ENCODE results near the gene FAM110C. TPM values are rescaled to one million over a fixed set of nuclear protein-coding genes. Genes with fewer than 3 reads are reported as not detected.
"Not testable (repeated sequence)": the region's sequence is repeated elsewhere in the genome, so short reads cannot be mapped to it uniquely, and the experiment has no call there.

Gene FAM110C
- polyA plus RNA-seq, 1 donor (not counting 4 experiments of a cell fraction or from before 2014, with no cell fraction given): 38.0 TPM

GRCh38 chr2:19505-19904 is 26.8 kb downstream of the FAM110C start:
- no peak overlapping the region for H3K4me3 ChIP-seq (ENCODE audit: control insufficient read depth in 2 of 3, extremely low read depth in 1 of 3, insufficient read depth in 2 of 3, low read depth in 1 of 3, low read length in 3 of 3)
- H3K79me2 ChIP-seq (ENCODE audit: control insufficient read depth, insufficient read depth, low read length): no peaks in the 10 kb centered on the region
- no peak overlapping the region for H3K27ac ChIP-seq (ENCODE audit: control insufficient read depth, insufficient read depth, low read length)
- H3K27me3 ChIP-seq (ENCODE audit: control insufficient read depth, extremely low read depth, insufficient read depth, low read length): no peaks in the 10 kb centered on the region
- TF ChIP-seq EZH2 (IDR thresholded peaks at IDR 0.05; ENCODE audit: low read length): no peak
- TF ChIP-seq, protein P1, sequence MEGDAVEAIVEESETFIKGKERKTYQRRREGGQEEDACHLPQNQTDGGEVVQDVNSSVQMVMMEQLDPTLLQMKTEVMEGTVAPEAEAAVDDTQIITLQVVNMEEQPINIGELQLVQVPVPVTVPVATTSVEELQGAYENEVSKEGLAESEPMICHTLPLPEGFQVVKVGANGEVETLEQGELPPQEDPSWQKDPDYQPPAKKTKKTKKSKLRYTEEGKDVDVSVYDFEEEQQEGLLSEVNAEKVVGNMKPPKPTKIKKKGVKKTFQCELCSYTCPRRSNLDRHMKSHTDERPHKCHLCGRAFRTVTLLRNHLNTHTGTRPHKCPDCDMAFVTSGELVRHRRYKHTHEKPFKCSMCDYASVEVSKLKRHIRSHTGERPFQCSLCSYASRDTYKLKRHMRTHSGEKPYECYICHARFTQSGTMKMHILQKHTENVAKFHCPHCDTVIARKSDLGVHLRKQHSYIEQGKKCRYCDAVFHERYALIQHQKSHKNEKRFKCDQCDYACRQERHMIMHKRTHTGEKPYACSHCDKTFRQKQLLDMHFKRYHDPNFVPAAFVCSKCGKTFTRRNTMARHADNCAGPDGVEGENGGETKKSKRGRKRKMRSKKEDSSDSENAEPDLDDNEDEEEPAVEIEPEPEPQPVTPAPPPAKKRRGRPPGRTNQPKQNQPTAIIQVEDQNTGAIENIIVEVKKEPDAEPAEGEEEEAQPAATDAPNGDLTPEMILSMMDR (optimal IDR thresholded peaks at IDR 0.05 in 1 of 3, IDR thresholded peaks at IDR 0.05 in 1 of 3, conservative IDR thresholded peaks at IDR 0.05 in 1 of 3; ENCODE audit: extremely low read depth in 1 of 3, insufficient read depth in 2 of 3, low read length in 3 of 3): no peak
- H3K4me2 ChIP-seq (ENCODE audit: control insufficient read depth, extremely low read depth, insufficient read depth, low read depth, low read length): no peak overlapping the region
- no peak overlapping the region for H2AFZ ChIP-seq (ENCODE audit: control insufficient read depth, low read length)
- H3K9ac ChIP-seq (ENCODE audit: control insufficient read depth, extremely low read depth, insufficient read depth, low read length): no peak overlapping the region
- no peaks in the 10 kb centered on the region for H3K9me3 ChIP-seq (ENCODE audit: control insufficient read depth, low read depth, low read length)
- no peak for DNase-seq (ENCODE audit: low read depth, low spot score)
- no peaks in the 10 kb centered on the region for H4K20me1 ChIP-seq (ENCODE audit: control insufficient read depth, extremely low read depth, insufficient read depth, low read length)
- no peak for FAIRE-seq
- H3K4me1 ChIP-seq (ENCODE audit: control insufficient read depth, extremely low read depth, insufficient read depth, low read length): no peaks in the 10 kb centered on the region
- no peaks in the 10 kb centered on the region for H3K36me3 ChIP-seq (ENCODE audit: control insufficient read depth in 2 of 2, extremely low read depth in 1 of 2, insufficient read depth in 2 of 2, low read length in 2 of 2)
- no peaks in the 10 kb centered on the region for H3K9me1 ChIP-seq (ENCODE audit: control insufficient read depth, extremely low read depth, insufficient read depth, low read length)
- dilution Hi-C loops (cut with MboI; ENCODE audit: extremely low pct_ligation_motif_present, low sequenced_read_pairs): no loop called here

DNA sequence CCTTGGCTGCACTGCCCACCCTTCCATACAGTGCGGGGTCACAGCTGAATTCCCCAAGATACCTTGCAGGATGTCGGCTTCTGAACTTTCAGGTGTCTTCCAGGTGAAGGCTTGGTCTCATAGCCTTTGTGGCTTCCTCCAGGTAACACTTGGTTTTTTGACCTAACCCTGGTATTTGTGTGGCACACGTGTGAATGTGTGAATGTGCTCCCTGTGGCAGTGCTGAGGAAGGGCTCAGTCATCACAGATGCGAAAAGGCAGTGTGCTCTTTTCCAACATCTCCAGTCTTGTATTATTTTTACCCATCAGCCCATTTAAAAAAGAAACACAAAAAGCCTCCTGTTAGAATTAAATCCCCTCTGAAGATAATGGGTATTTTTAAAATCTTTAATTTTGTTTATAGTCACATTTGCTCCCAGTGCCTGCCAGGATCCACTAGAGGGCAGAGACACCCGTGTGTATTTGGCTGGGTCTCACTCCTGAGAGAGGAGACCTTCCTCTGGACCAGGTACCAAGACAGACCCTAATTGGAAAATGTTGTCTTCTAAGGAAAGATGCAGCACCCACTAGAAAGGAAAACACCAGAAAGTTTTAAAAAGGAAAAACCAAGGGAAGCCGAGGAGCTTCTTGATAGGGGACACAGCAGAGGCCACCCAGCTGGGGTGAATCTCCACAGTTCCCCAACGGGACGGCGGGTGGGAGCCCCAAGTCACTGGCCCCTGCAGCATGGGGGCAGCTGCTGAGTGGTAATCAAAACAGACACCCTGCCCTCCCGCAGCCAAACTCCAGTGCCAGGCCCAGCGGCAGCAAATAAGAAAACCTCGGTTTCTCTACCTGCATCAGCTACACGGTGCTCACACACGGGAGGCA is 27.7 kb downstream of the FAM110C start:
- no peaks in the 10 kb centered on the region for H3K79me2 ChIP-seq (ENCODE audit: control insufficient read depth, insufficient read depth, low read length)
- dilution Hi-C loops (cut with MboI; ENCODE audit: extremely low pct_ligation_motif_present, low sequenced_read_pairs): no loop called here
- FAIRE-seq: peak; percentile 49

DNA sequence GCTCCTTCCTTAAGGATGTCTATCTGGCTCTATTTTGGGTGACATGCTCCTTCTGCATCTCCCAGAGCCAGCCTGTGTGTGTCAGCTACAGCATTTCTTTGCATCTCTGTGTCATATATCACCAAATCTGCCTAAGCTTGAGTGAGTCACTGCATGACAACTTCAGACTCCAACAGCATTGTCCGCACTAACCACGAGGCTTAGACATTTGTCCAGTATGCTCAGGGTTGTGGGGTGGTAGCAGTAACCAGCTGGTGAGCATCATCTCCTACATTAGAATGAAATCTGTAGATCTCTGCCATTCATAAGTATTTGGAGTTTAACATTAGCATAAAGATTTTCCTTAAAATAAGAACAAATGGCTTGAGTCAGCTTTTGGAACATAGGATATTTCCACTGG is 30.4 kb downstream of the FAM110C start:
- dilution Hi-C loops (cut with MboI; ENCODE audit: extremely low pct_ligation_motif_present, low sequenced_read_pairs); H3K27me3 ChIP-seq (ENCODE audit: control insufficient read depth, extremely low read depth, insufficient read depth, low read length); H3K4me2 ChIP-seq (ENCODE audit: control insufficient read depth, extremely low read depth, insufficient read depth, low read depth, low read length); H3K9ac ChIP-seq (ENCODE audit: control insufficient read depth, extremely low read depth, insufficient read depth, low read length); H2AFZ ChIP-seq (ENCODE audit: control insufficient read depth, low read length); H3K9me1 ChIP-seq (ENCODE audit: control insufficient read depth, extremely low read depth, insufficient read depth, low read length); H3K27ac ChIP-seq (ENCODE audit: control insufficient read depth, insufficient read depth, low read length); H4K20me1 ChIP-seq (ENCODE audit: control insufficient read depth, extremely low read depth, insufficient read depth, low read length); H3K9me3 ChIP-seq (ENCODE audit: control insufficient read depth, low read depth, low read length); H3K79me2 ChIP-seq (ENCODE audit: control insufficient read depth, insufficient read depth, low read length); H3K4me1 ChIP-seq (ENCODE audit: control insufficient read depth, extremely low read depth, insufficient read depth, low read length); H3K36me3 ChIP-seq (ENCODE audit: control insufficient read depth in 2 of 2, extremely low read depth in 1 of 2, insufficient read depth in 2 of 2, low read length in 2 of 2); H3K4me3 ChIP-seq (ENCODE audit: control insufficient read depth in 2 of 3, extremely low read depth in 1 of 3, insufficient read depth in 2 of 3, low read depth in 1 of 3, low read length in 3 of 3); DNase-seq (ENCODE audit: low read depth, low spot score): not testable (repeated sequence)
- peak; percentile 5 for FAIRE-seq

More for the DNA sequence above, 27.7 kb downstream of the FAM110C start:
- no peak for DNase-seq (ENCODE audit: low read depth, low spot score)
- H3K27me3 ChIP-seq (ENCODE audit: control insufficient read depth, extremely low read depth, insufficient read depth, low read length): no peaks in the 10 kb centered on the region
- no peak overlapping the region for H2AFZ ChIP-seq (ENCODE audit: control insufficient read depth, low read length)
- TF ChIP-seq EZH2 (IDR thresholded peaks at IDR 0.05; ENCODE audit: low read length): no peak
- TF ChIP-seq, protein P1 (optimal IDR thresholded peaks at IDR 0.05 in 1 of 3, IDR thresholded peaks at IDR 0.05 in 1 of 3, conservative IDR thresholded peaks at IDR 0.05 in 1 of 3; ENCODE audit: extremely low read depth in 1 of 3, insufficient read depth in 2 of 3, low read length in 3 of 3): peak; percentile 52 to 66 (median 60)
- no peaks in the 10 kb centered on the region for H4K20me1 ChIP-seq (ENCODE audit: control insufficient read depth, extremely low read depth, insufficient read depth, low read length)
- H3K9me1 ChIP-seq (ENCODE audit: control insufficient read depth, extremely low read depth, insufficient read depth, low read length): no peaks in the 10 kb centered on the region
- no peak overlapping the region for H3K4me2 ChIP-seq (ENCODE audit: control insufficient read depth, extremely low read depth, insufficient read depth, low read depth, low read length)
- H3K9me3 ChIP-seq (ENCODE audit: control insufficient read depth, low read depth, low read length): no peaks in the 10 kb centered on the region
- H3K4me1 ChIP-seq (ENCODE audit: control insufficient read depth, extremely low read depth, insufficient read depth, low read length): no peaks in the 10 kb centered on the region
- H3K36me3 ChIP-seq (ENCODE audit: control insufficient read depth in 2 of 2, extremely low read depth in 1 of 2, insufficient read depth in 2 of 2, low read length in 2 of 2): no peaks in the 10 kb centered on the region
- H3K4me3 ChIP-seq (ENCODE audit: control insufficient read depth in 2 of 3, extremely low read depth in 1 of 3, insufficient read depth in 2 of 3, low read depth in 1 of 3, low read length in 3 of 3): no peak overlapping the region
- no peak overlapping the region for H3K9ac ChIP-seq (ENCODE audit: control insufficient read depth, extremely low read depth, insufficient read depth, low read length)
- H3K27ac ChIP-seq (ENCODE audit: control insufficient read depth, insufficient read depth, low read length): no peak overlapping the region

All from keratinocyte (primary cell).